Measurements from ENCODE around the gene FLOT1. TPM values are rescaled to one million over a fixed set of nuclear protein-coding genes. Genes with fewer than 3 reads are reported as not detected.
A peak's percentile ranks its signal among the peaks of the same experiment; 100 is the strongest.

Gene FLOT1
- total and polyA plus RNA-seq, 2 donors (not counting 3 experiments of a cell fraction or from before 2014, with no cell fraction given) = 141 to 154 TPM

- H3K9me3 ChIP-seq (replicated peaks; ENCODE audit: control insufficient read depth, insufficient read depth, low read length) = no peaks in the 10 kb centered on the region
- H3K4me3 ChIP-seq (replicated peaks in 1 of 3; ENCODE audit: insufficient read depth in 1 of 3, low read depth in 1 of 3, low read length in 3 of 3) = peak within 1 kb of the TSS; percentile 72 to 84 (median 78)
- no peaks in the 10 kb centered on the region for H3K9me1 ChIP-seq (replicated peaks; ENCODE audit: control insufficient read depth, extremely low read depth, insufficient read depth, low read length)
- intact Hi-C loops (cut with micrococcal nuclease) (no loop called here), dilution Hi-C loops (cut with MboI; ENCODE audit: extremely low pct_ligation_motif_present, low sequenced_read_pairs) (no loop called here)
- H2AFZ ChIP-seq (ENCODE audit: low read depth, low read length) = peak within 1 kb of the TSS; percentile 98
- no TSS peak for BruUV-seq (replicated peaks)
- peaks cover 32% of the 10 kb centered on the region for H3K79me2 ChIP-seq (ENCODE audit: control insufficient read depth, insufficient read depth, low read length)
- H3K9ac ChIP-seq (replicated peaks; ENCODE audit: extremely low read depth, insufficient read depth, low read length) = peak within 1 kb of the TSS; percentile 61
- FAIRE-seq (peak; percentile 78), DNase-seq (ENCODE audit: low read depth, low spot score) (peak; percentile 87)
- TF ChIP-seq FOS (IDR thresholded peaks at IDR 0.05; ENCODE audit: borderline replicate concordance, insufficient read depth, low read length) (no peak), JUN (IDR thresholded peaks at IDR 0.05; ENCODE audit: borderline replicate concordance, insufficient read depth, insufficient read length, low read depth) (no peak), POLR2AphosphoS5 (IDR thresholded peaks at IDR 0.05; ENCODE audit: insufficient read depth, low read depth, low read length) (peak; percentile 78), POLR2A (IDR thresholded peaks at IDR 0.05; ENCODE audit: low read depth, low read length) (peak; percentile 64), MYC (IDR thresholded peaks at IDR 0.05; ENCODE audit: low read depth, low read length) (no peak), MAX (IDR thresholded peaks at IDR 0.05; ENCODE audit: insufficient read depth, insufficient read length) (no peak), GATA2 (IDR thresholded peaks at IDR 0.05; ENCODE audit: insufficient read depth, insufficient read length, low read depth, low read length) (no peak), CTCF (IDR thresholded peaks at IDR 0.05; ENCODE audit: extremely low read depth in 1 of 2, insufficient read depth in 1 of 2, low read depth in 1 of 2, low read length in 2 of 2) (no peak), EZH2 (IDR thresholded peaks at IDR 0.05; ENCODE audit: borderline replicate concordance, low read depth, low read length, severe bottlenecking) (no peak)
- no peaks in the 10 kb centered on the region for H3K27me3 ChIP-seq (ENCODE audit: control insufficient read depth in 2 of 2, insufficient read depth in 2 of 2, low read length in 2 of 2)
- peak within 1 kb of the TSS; percentile 54 for H3K27ac ChIP-seq (ENCODE audit: insufficient read depth, low read depth, low read length)
- CTCF ChIA-PET = interaction anchor here (1.4 to 2.5 kb wide), 5 partner anchors 12 to 40 kb away, joined by 3 to 19 read pairs (median 9); partner anchors contain the start of genes DHX16 and MDC1
- peak within 1 kb of the TSS; percentile 91 for H3K4me2 ChIP-seq (ENCODE audit: insufficient read depth, low read length)
- no peaks in the 10 kb centered on the region for H4K20me1 ChIP-seq (replicated peaks; ENCODE audit: control insufficient read depth, extremely low read depth, insufficient read depth, low read length)
- H3K36me3 ChIP-seq (ENCODE audit: control insufficient read depth in 2 of 2, extremely low read depth in 1 of 2, insufficient read depth in 2 of 2, low read length in 2 of 2) = no peaks in the 10 kb centered on the region
- H3K4me1 ChIP-seq (ENCODE audit: control insufficient read depth, extremely low read depth, insufficient read depth, low read length) = peaks cover 28% of the 10 kb centered on the region
- POLR2A ChIA-PET = interaction anchor here (1.1 to 1.8 kb wide), 3 partner anchors 27 to 31 kb away, joined by 3 to 4 read pairs (median 4); partner anchors contain the start of gene MDC1
Observed at GRCh38 chr6:30690403-30691207, 51.9 kb downstream of the FLOT1 start, which contains the start of gene NRM. Gene NRM, minus strand, starts transcription at chr6:30690984. Its CDS starts 10 bp downstream, at chr6:30690974.
